CD14-positive monocyte (primary cell): ENCODE data around the gene SLAMF7. TPM values are rescaled to one million over a fixed set of nuclear protein-coding genes. Genes with fewer than 3 reads are reported as not detected.

Experiments
- DNase-seq, 3 donors: peaks; one replicate each; pipeline ENCODE4 v3.0.0-alpha.2; 2011 to 2022
- H2AFZ ChIP-seq: 2 replicates; pipeline ENCODE4 v1.6.0; 2012; ENCODE audit warnings: mild to moderate bottlenecking, low read depth, low read length, inconsistent platforms; ENCODE audit not compliant: insufficient read depth, poor library complexity, severe bottlenecking
- H3K27ac ChIP-seq, 2 donors: 1 replicate in 1 of 2; 2 replicates in 1 of 2; pipeline ENCODE4 v1.5.1; 2012 to 2013; ENCODE audit warnings: low read length in 2 of 2, control low read depth in 1 of 2, inconsistent platforms in 1 of 2, low read depth in 1 of 2, mild to moderate bottlenecking in 1 of 2
- H3K27me3 ChIP-seq, 2 donors: one replicate each; pipeline versions ENCODE4 v1.6.0 to v1.6.1; 2011 to 2013; ENCODE audit warnings: low read length in 2 of 2; ENCODE audit not compliant: control insufficient read depth in 2 of 2, insufficient read depth in 2 of 2
- H3K36me3 ChIP-seq, 2 donors: replicated peaks in 1 of 2; 1 replicate in 1 of 2; 2 replicates in 1 of 2; pipeline versions ENCODE4 v1.5.1 to v1.6.1; 2012 to 2013; ENCODE audit warnings: low read length in 2 of 2, control low read depth in 1 of 2, inconsistent platforms in 1 of 2, mild to moderate bottlenecking in 1 of 2; ENCODE audit not compliant: insufficient read depth in 2 of 2, control insufficient read depth in 1 of 2
- H3K4me1 ChIP-seq, 2 donors: 1 replicate in 1 of 2; 2 replicates in 1 of 2; pipeline versions ENCODE4 v1.5.1 to v1.6.1; 2012 to 2013; ENCODE audit warnings: low read length in 2 of 2, control low read depth in 1 of 2, inconsistent platforms in 1 of 2, mild to moderate bottlenecking in 1 of 2, moderate library complexity in 1 of 2; ENCODE audit not compliant: insufficient read depth in 2 of 2, control insufficient read depth in 1 of 2
- H3K4me2 ChIP-seq: replicated peaks from 2 replicates; pipeline ENCODE3; 2012; ENCODE audit warnings: low read length, moderate library complexity, mild to moderate bottlenecking; ENCODE audit not compliant: poor library complexity, severe bottlenecking; ENCODE audit errors: extremely low read depth
- H3K4me3 ChIP-seq, 3 experiments: fragments of 200-600 bp in 1 of 3; sonication (generic) in 1 of 3; replicated peaks in 1 of 3; 1 replicate in 2 of 3; 2 replicates in 1 of 3; pipeline ENCODE4 v1.5.1; 2011 to 2013; ENCODE audit warnings: low read length in 3 of 3, mild to moderate bottlenecking in 3 of 3, control low read depth in 2 of 3, low read depth in 2 of 3, inconsistent platforms in 1 of 3, moderate library complexity in 1 of 3
- H3K79me2 ChIP-seq: 2 replicates; pipeline ENCODE4 v1.6.0; 2012; ENCODE audit warnings: mild to moderate bottlenecking, control low read depth, inconsistent platforms, low read length, moderate library complexity; ENCODE audit not compliant: insufficient read depth
- H3K9ac ChIP-seq: 2 replicates; pipeline ENCODE4 v1.6.0; 2017; ENCODE audit warnings: low read length, mild to moderate bottlenecking; ENCODE audit not compliant: insufficient read depth, poor library complexity, severe bottlenecking
- H3K9me3 ChIP-seq, 2 donors: replicated peaks in 1 of 2; 1 replicate in 1 of 2; 2 replicates in 1 of 2; pipeline versions ENCODE4 v1.5.1 to v1.6.1; 2012 to 2013; ENCODE audit warnings: low read length in 2 of 2, control low read depth in 1 of 2; ENCODE audit not compliant: control insufficient read depth in 1 of 2, insufficient read depth in 1 of 2
- H4K20me1 ChIP-seq: 2 replicates; pipeline ENCODE4 v1.6.0; 2012; ENCODE audit warnings: mild to moderate bottlenecking, low read length, control low read depth, moderate library complexity; ENCODE audit not compliant: insufficient read depth
- H3K27ac Mint-ChIP-seq, 7 donors: one replicate each; pipeline ENCODE4 v1.8.0; 2020; ENCODE audit warnings: mild to moderate bottlenecking in 7 of 7, mixed read lengths in 7 of 7, moderate library complexity in 6 of 7, inconsistent platforms in 2 of 7
- H3K27me3 Mint-ChIP-seq, 3 donors: one replicate each; pipeline ENCODE4 v1.8.0; 2021 to 2022; ENCODE audit warnings: low read depth in 3 of 3, mild to moderate bottlenecking in 3 of 3, mixed read lengths in 3 of 3, moderate library complexity in 3 of 3, inconsistent platforms in 1 of 3
- H3K36me3 Mint-ChIP-seq, 2 donors: one replicate each; pipeline ENCODE4 v1.8.0; 2020; ENCODE audit warnings: mixed read lengths in 2 of 2, inconsistent platforms in 1 of 2, mild to moderate bottlenecking in 1 of 2
- H3K4me1 Mint-ChIP-seq: one replicate; pipeline ENCODE4 v1.8.0; 2020; ENCODE audit warnings: mild to moderate bottlenecking, mixed read lengths
- H3K4me3 Mint-ChIP-seq, 2 donors: one replicate each; pipeline ENCODE4 v1.8.0; 2020; ENCODE audit warnings: mild to moderate bottlenecking in 2 of 2, mixed read lengths in 2 of 2, moderate library complexity in 1 of 2
- H3K9me3 Mint-ChIP-seq, 7 donors: one replicate each; pipeline ENCODE4 v1.8.0; 2020 to 2022; ENCODE audit warnings: mixed read lengths in 7 of 7, mild to moderate bottlenecking in 6 of 7, moderate library complexity in 6 of 7, inconsistent platforms in 2 of 7
- CTCF ChIP-seq: fragments of 200-600 bp; IDR thresholded peaks from one replicate; pipeline ENCODE4 v1.8.0; 2022; ENCODE audit warnings: antibody characterized with exemption, mild to moderate bottlenecking
- WGBS: methylation state at CpG from one replicate; pipeline ENCODE4 v1.1.5; 2013; ENCODE audit warnings: missing lambda C conversion rate; ENCODE audit not compliant: insufficient coverage; 5-methylcytosine and 5-hydroxymethylcytosine counted together
- intact Hi-C, 2 donors: fragments of 100-400 bp; cut with micrococcal nuclease; formaldehyde crosslinking; loops; one replicate each; pipeline versions ENCODE4 v1.15.0 to v1.15.1; 2023
- polyA plus RNA-seq, 3 donors: library from polyadenylated mRNA; depleted of rRNA in 1 of 3; unstranded in 2 of 3; stranded (reverse) in 1 of 3; fragments of 300-500 nt in 2 of 3; fragments of >200 nt in 1 of 3; fragmentation: Illumina TruSeq in 2 of 3; gene quantifications; 1 replicate in 2 of 3; 2 replicates in 1 of 3; pipeline ENCODE4 v1.2.3, GENCODE V29; 2012 to 2021

The SLAMF7 gene
- polyA plus RNA-seq, 3 donors: 15.4 to 16.0 (median 15.8) TPM

GRCh38 chr1:160752924-160753323, 13.9 kb downstream of the SLAMF7 start:
- no peak overlapping the region for H3K4me3 Mint-ChIP-seq
- intact Hi-C loops: no loop called here
- H3K4me1 Mint-ChIP-seq: peaks cover 16% of the 10 kb centered on the region

GRCh38 chr1:160753594-160753993, 14.5 kb downstream of the SLAMF7 start:
- Mint-ChIP-seq H3K36me3 (peaks cover 8 to 22% of the 10 kb centered on the region in 2 donors), H3K4me1 (peaks cover 9% of the 10 kb centered on the region), H3K27me3 (peaks cover 0 to 11% (median 6%) of the 10 kb centered on the region in 3 donors), H3K4me3 (no peak overlapping the region), H3K27ac (no peak overlapping the region), H3K9me3 (no peaks in the 10 kb centered on the region)
- no peaks in the 10 kb centered on the region for H3K9me3 ChIP-seq
- intact Hi-C loops: no loop called here
- no peak for DNase-seq
- H3K27ac ChIP-seq: no peak overlapping the region
- no peak overlapping the region for H3K9ac ChIP-seq
- no peak for TF ChIP-seq CTCF
- peaks cover 8 to 13% of the 10 kb centered on the region in 2 donors for H3K4me1 ChIP-seq
- H3K36me3 ChIP-seq: no peaks in the 10 kb centered on the region
- H3K4me2 ChIP-seq: no peak overlapping the region
- no peaks in the 10 kb centered on the region for H4K20me1 ChIP-seq
- no peak overlapping the region for H2AFZ ChIP-seq
- no peaks in the 10 kb centered on the region for H3K27me3 ChIP-seq
- H3K4me3 ChIP-seq: no peak overlapping the region
- H3K79me2 ChIP-seq: no peaks in the 10 kb centered on the region

More at GRCh38 chr1:160752924-160753323, 13.9 kb downstream of the SLAMF7 start:
- H3K27me3 Mint-ChIP-seq: peaks cover 0 to 9% (median 6%) of the 10 kb centered on the region in 3 donors
- Histone ChIP-seq H3K27me3 (no peaks in the 10 kb centered on the region), H3K9me3 (no peaks in the 10 kb centered on the region), H3K79me2 (no peaks in the 10 kb centered on the region), H3K4me2 (no peak overlapping the region), H3K4me3 (no peak overlapping the region), H3K9ac (no peak overlapping the region), H2AFZ (no peak overlapping the region), H3K4me1 (peaks cover 15 to 20% of the 10 kb centered on the region in 2 donors), H3K27ac (no peak overlapping the region), H3K36me3 (no peaks in the 10 kb centered on the region), H4K20me1 (no peaks in the 10 kb centered on the region)
- DNase-seq: no peak
- peaks cover 8 to 22% of the 10 kb centered on the region in 2 donors for H3K36me3 Mint-ChIP-seq
- TF ChIP-seq CTCF: no peak
- H3K27ac Mint-ChIP-seq: no peak overlapping the region
- no peaks in the 10 kb centered on the region for H3K9me3 Mint-ChIP-seq
- WGBS: 78% methylated on average over 1 of the region's 5 CpGs
